Subcutaneous abdominal adipose tissue (tissue), 5 donors: ENCODE results near the gene ATXN7L3.
A peak's percentile ranks its signal among the peaks of the same experiment; 100 is the strongest.

Experiments used
- H3K27ac ChIP-seq: one replicate; pipeline ENCODE4 v1.7.0; 2013; ENCODE audit warnings: low read depth, mild to moderate bottlenecking, inconsistent platforms, low read length, moderate library complexity
- H3K27me3 ChIP-seq, 5 donors: one replicate each; pipeline ENCODE4 v1.7.0; 2013; ENCODE audit warnings: low read length in 5 of 5, inconsistent platforms in 1 of 5; ENCODE audit not compliant: control insufficient read depth in 5 of 5, insufficient read depth in 4 of 5
- H3K36me3 ChIP-seq, 5 donors: one replicate each; pipeline ENCODE4 v1.7.0; 2013; ENCODE audit warnings: low read length in 5 of 5; ENCODE audit not compliant: control insufficient read depth in 5 of 5, insufficient read depth in 5 of 5
- H3K4me1 ChIP-seq, 5 donors: one replicate each; pipeline ENCODE4 v1.7.0; 2013; ENCODE audit warnings: low read length in 5 of 5, mild to moderate bottlenecking in 3 of 5, moderate library complexity in 1 of 5; ENCODE audit not compliant: control insufficient read depth in 5 of 5, insufficient read depth in 5 of 5
- H3K4me3 ChIP-seq, 5 donors: one replicate each; pipeline ENCODE4 v1.7.0; 2013; ENCODE audit warnings: low read length in 5 of 5, low read depth in 1 of 5
- H3K9ac ChIP-seq, 5 donors: one replicate each; pipeline ENCODE4 v1.7.0; 2013; ENCODE audit warnings: low read length in 5 of 5, mild to moderate bottlenecking in 4 of 5, moderate library complexity in 3 of 5
- H3K9me3 ChIP-seq, 5 donors: one replicate each; pipeline ENCODE4 v1.7.0; 2013; ENCODE audit warnings: low read length in 5 of 5; ENCODE audit not compliant: control insufficient read depth in 5 of 5
- donor health status: healthy.
- donor health status: healthy.
- donor health status: healthy.
- donor health status: healthy.
- donor health status: healthy.

ATXN7L3 gene

GRCh38 chr17:44191941-44192496, 7.7 kb downstream of the ATXN7L3 start:
- Histone ChIP-seq H3K9ac (no peak overlapping the region), H3K9me3 (no peaks in the 10 kb centered on the region), H3K4me1 (peaks cover 3 to 29% (median 27%) of the 10 kb centered on the region in 5 donors), H3K4me3 (no peak overlapping the region), H3K27ac (peak overlapping the region; percentile 46), H3K27me3 (no peaks in the 10 kb centered on the region), H3K36me3 (peaks cover 0 to 69% (median 58%) of the 10 kb centered on the region in 5 donors)

DNA sequence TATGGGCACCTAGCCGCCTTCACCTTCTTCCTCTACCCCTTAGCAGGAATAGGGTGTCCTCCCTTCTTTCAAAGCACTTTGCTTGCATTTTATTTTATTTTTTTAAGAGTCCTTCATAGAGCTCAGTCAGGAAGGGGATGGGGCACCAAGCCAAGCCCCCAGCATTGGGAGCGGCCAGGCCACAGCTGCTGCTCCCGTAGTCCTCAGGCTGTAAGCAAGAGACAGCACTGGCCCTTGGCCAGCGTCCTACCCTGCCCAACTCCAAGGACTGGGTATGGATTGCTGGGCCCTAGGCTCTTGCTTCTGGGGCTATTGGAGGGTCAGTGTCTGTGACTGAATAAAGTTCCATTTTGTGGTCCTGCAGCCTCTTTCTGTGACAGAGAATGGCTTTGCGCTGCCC, 8.3 kb downstream of the ATXN7L3 start:
- H3K4me3 ChIP-seq: no peak overlapping the region
- no peaks in the 10 kb centered on the region for H3K27me3 ChIP-seq
- H3K9me3 ChIP-seq: no peaks in the 10 kb centered on the region
- H3K36me3 ChIP-seq: peaks cover 0 to 65% (median 54%) of the 10 kb centered on the region in 5 donors
- no peak overlapping the region for H3K9ac ChIP-seq
- H3K4me1 ChIP-seq: peaks cover 3 to 29% (median 25%) of the 10 kb centered on the region in 5 donors
- H3K27ac ChIP-seq: no peak overlapping the region

- no peak overlapping the region for H3K4me3 ChIP-seq
- no peaks in the 10 kb centered on the region for H3K9me3 ChIP-seq
- peaks cover 3 to 38% (median 33%) of the 10 kb centered on the region in 5 donors for H3K4me1 ChIP-seq
- no peaks in the 10 kb centered on the region for H3K27me3 ChIP-seq
- H3K27ac ChIP-seq: no peak overlapping the region
- H3K9ac ChIP-seq: no peak overlapping the region
- peaks cover 0 to 59% (median 51%) of the 10 kb centered on the region in 5 donors for H3K36me3 ChIP-seq
Measured at GRCh38 chr17:44190481-44190880, 9.2 kb downstream of the ATXN7L3 start.

- Histone ChIP-seq H3K36me3 (peaks cover 0 to 43% (median 34%) of the 10 kb centered on the region in 5 donors), H3K27ac (peak overlapping the region; percentile 93), H3K4me3 (no peak overlapping the region)
Measured at GRCh38 chr17:44188576-44189403, 10.9 kb downstream of the ATXN7L3 start.

DNA sequence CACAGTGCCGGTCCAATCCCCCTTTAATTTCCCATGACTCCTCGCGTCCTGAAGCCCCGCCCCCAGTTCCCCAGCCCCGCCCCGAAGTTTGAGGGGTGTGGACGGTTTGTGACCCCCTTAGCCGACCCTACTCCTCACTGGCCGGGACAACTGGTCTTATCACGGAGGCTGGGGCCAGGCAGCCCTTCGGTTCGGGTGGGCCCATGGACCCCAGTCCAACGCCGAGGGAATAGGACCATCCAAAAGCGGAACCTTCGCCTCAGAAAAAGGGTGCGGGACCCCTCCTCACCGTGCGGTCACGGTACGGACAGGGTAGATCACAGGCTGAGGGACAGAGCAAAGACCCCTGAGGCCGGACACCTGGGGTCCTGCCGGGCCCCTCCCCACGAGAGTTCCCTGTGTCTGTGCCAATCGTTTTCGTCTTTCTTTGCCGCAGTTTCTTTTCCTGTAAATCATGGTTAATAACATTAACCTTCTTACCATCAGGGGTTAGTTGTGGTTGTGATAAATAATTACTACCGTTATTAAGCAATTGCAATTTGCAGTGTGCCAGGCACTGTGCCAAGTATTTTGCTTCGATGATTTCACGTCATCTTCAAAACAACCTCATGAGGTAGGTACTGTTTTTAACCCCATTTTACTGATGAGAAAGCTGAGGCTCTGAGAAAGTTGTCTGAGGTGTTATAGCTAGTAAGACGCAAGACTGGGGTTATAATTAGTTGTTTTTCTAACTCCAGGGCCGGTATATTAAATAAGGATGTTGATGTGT, 12.4 kb downstream of the ATXN7L3 start:
- peaks cover 0 to 36% (median 27%) of the 10 kb centered on the region in 5 donors for H3K36me3 ChIP-seq
- peak overlapping the region; percentile 93 for H3K27ac ChIP-seq
- H3K4me3 ChIP-seq: peak overlapping the region; percentile 81 to 97 (median 95)
- peaks cover 3 to 40% (median 31%) of the 10 kb centered on the region in 5 donors for H3K4me1 ChIP-seq
- no peaks in the 10 kb centered on the region for H3K27me3 ChIP-seq
- H3K9me3 ChIP-seq: no peaks in the 10 kb centered on the region
- peak overlapping the region; percentile 90 to 98 (median 95) for H3K9ac ChIP-seq

More at GRCh38 chr17:44188576-44189403, 10.9 kb downstream of the ATXN7L3 start:
- no peaks in the 10 kb centered on the region for H3K9me3 ChIP-seq
- peak overlapping the region in 2 of 5 donors; percentile 95 to 98 for H3K9ac ChIP-seq
- peaks cover 3 to 46% (median 38%) of the 10 kb centered on the region in 5 donors for H3K4me1 ChIP-seq
- H3K27me3 ChIP-seq: no peaks in the 10 kb centered on the region

- Histone ChIP-seq H3K4me3 (peak within 1 kb of the TSS; percentile 94 to 98 (median 96)), H3K36me3 (peaks cover 0 to 40% (median 32%) of the 10 kb centered on the region in 5 donors)
Measured at GRCh38 chr17:44186307-44187130, 13.2 kb downstream of the ATXN7L3 start, which contains the start of gene TMUB2. Gene TMUB2 (plus strand): TSS chr17:44186972. CDS start chr17:44187709, 737 bp downstream.

GRCh38 chr17:44184212-44184810, 15.4 kb downstream of the ATXN7L3 start:
- Histone ChIP-seq H3K9me3 (no peaks in the 10 kb centered on the region), H3K4me1 (peaks cover 3 to 39% (median 31%) of the 10 kb centered on the region in 5 donors), H3K36me3 (peaks cover 0 to 22% (median 17%) of the 10 kb centered on the region in 5 donors), H3K27ac (no peak overlapping the region), H3K4me3 (no peak overlapping the region), H3K27me3 (no peaks in the 10 kb centered on the region), H3K9ac (no peak overlapping the region)

More at GRCh38 chr17:44186307-44187130, 13.2 kb downstream of the ATXN7L3 start, which contains the start of gene TMUB2:
- Histone ChIP-seq H3K9me3 (no peaks in the 10 kb centered on the region), H3K27ac (peak within 1 kb of the TSS; percentile 93), H3K27me3 (no peaks in the 10 kb centered on the region), H3K4me1 (peaks cover 3 to 40% (median 31%) of the 10 kb centered on the region in 5 donors), H3K9ac (peak within 1 kb of the TSS; percentile 90 to 98 (median 95))

DNA sequence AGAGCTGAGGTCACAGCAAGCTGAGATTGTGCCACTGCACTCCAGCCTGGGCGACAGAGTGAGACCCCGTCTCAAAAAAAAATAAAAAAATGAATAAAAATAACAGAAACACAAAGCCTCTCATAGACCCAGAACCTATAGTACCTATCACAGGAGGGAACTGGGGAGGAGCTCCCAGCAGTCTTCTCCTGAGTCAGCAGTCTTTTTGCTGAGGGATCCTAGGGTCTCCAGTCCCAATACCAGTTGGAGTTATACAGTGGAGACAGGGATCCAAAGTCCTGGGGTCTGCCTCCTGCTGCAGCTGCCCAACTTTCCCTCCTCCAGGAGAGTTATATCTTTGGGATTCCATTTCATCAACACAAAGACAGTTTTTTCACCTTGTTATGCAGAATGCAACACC, 16.7 kb downstream of the ATXN7L3 start:
- peaks cover 0 to 25% (median 11%) of the 10 kb centered on the region in 5 donors for H3K36me3 ChIP-seq
- H3K27ac ChIP-seq: no peak overlapping the region

GRCh38 chr17:44178133-44178532, 21.6 kb downstream of the ATXN7L3 start:
- H3K4me1 ChIP-seq: peaks cover 0 to 3% (median 0%) of the 10 kb centered on the region in 5 donors
- peaks cover 0 to 49% (median 18%) of the 10 kb centered on the region in 5 donors for H3K36me3 ChIP-seq
- H3K9me3 ChIP-seq: no peaks in the 10 kb centered on the region
- H3K27ac ChIP-seq: no peak overlapping the region
- no peak overlapping the region for H3K9ac ChIP-seq
- no peaks in the 10 kb centered on the region for H3K27me3 ChIP-seq
- no peak overlapping the region for H3K4me3 ChIP-seq

More for the DNA sequence above, 16.7 kb downstream of the ATXN7L3 start:
- no peak overlapping the region for H3K9ac ChIP-seq
- H3K4me3 ChIP-seq: no peak overlapping the region
- H3K4me1 ChIP-seq: peaks cover 3 to 26% (median 22%) of the 10 kb centered on the region in 5 donors
- no peaks in the 10 kb centered on the region for H3K9me3 ChIP-seq
- no peaks in the 10 kb centered on the region for H3K27me3 ChIP-seq
